ENCODE results near the gene WRNIP1. TPM values are rescaled to one million over a fixed set of nuclear protein-coding genes. Genes with fewer than 3 reads are reported as not detected.

Gene WRNIP1
- total RNA-seq, 2 donors from 2014 or later, result 49.9 to 53.7 TPM

DNA sequence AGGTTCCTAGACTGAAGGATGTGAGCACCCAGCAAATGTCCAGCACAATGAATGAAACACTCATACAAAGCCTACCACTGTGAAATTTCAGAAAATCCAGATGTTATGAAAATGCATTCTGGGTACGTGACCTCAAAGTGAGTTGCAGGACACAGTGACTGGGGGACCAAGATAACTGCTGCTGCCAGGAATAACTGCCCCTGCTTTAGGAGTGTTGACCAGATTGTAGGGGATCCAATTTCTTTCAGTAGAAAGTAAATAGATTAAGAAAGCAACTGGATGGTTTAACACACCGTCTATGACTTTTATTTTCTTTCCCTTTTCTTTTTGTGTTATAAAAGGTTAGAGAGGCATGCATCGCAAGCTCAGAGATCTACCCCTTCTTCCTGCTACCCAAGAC is 44.0 kb upstream of the WRNIP1 start:
- H3K9ac ChIP-seq (ENCODE audit: low read depth in 2 of 2, low read length in 2 of 2), result no peak overlapping the region
- H3K27me3 ChIP-seq, result no peaks in the 10 kb centered on the region
- H3K4me3 ChIP-seq, result no peak overlapping the region
- no peaks in the 10 kb centered on the region for H3K9me3 ChIP-seq
- no peak for DNase-seq
- H3K36me3 ChIP-seq, result no peaks in the 10 kb centered on the region
- no peak overlapping the region for H3K27ac ChIP-seq
- intact Hi-C loops (cut with DNase I), result no loop called here
- no peaks in the 10 kb centered on the region for H3K4me1 ChIP-seq
- TF ChIP-seq CTCF (IDR thresholded peaks at IDR 0.05), result no peak

DNA sequence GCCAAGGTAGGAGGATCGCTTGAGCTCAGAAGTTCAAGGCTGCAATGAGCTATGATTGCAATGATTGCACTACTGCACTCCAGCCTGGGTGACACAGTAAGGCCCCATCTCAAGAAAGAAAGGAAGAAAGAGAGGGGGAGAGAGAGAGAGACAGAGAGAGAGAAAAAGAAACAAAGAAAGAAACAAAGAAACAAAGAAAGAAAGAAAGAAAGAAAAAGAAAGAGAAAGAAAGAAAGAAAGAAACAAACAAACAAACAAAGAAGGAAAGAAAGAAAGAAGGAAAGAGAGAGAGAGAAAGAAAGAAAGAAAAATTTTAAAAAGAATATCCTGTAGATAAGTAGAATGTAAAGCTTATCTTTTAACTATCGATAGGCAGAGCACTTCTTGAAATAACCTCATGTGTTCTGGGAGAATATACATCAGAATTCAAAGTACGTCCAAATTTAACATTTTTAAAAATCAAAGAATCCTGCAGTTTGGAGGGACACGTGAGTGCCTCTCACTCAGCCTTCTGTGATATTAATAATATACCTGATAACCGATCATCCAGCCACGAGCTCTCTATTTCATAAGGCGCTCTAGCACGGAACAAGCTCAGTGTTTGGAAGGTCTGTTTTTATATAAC is 39.7 kb upstream of the WRNIP1 start:
- intact Hi-C loops (cut with DNase I), result no loop called here
- TF ChIP-seq CTCF (IDR thresholded peaks at IDR 0.05), result no peak
- H3K27me3 ChIP-seq, result no peaks in the 10 kb centered on the region
- no peak overlapping the region for H3K4me3 ChIP-seq
- H3K9ac ChIP-seq (ENCODE audit: low read depth in 2 of 2, low read length in 2 of 2), result no peak overlapping the region
- H3K27ac ChIP-seq, result no peak overlapping the region
- no peaks in the 10 kb centered on the region for H3K36me3 ChIP-seq
- no peaks in the 10 kb centered on the region for H3K9me3 ChIP-seq
- no peak for DNase-seq
- H3K4me1 ChIP-seq, result no peaks in the 10 kb centered on the region

DNA sequence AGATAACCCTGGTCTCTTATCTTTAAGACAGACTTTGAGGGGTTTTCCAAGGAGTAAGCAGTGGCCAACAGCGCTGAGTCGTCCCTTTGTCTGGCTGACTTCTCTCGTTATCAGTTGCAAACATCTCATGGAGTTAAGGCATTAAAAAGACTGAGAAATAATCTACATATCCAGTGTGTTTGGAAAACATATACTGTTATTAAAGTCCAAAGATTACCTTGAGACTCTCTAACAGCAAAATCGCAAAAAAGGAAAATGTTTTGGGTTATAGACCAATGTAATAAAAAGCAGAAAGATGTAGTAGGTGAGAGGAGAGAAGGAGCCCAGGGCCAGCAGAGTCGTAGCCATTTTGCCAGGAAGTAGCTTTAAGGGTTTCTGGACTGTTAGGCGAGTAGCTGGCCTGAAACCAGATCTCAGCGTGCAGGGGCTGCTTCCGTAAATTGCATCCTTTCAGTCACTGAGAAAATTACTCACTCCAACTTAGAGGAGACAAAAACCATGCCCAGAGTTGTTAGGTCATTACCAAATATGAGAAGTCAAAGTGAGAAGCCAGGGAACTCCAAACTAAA is 39.1 kb upstream of the WRNIP1 start:
- Histone ChIP-seq H3K4me3 (no peak overlapping the region), H3K27ac (no peak overlapping the region), H3K27me3 (no peaks in the 10 kb centered on the region), H3K9me3 (no peaks in the 10 kb centered on the region), H3K4me1 (no peaks in the 10 kb centered on the region), H3K36me3 (no peaks in the 10 kb centered on the region), H3K9ac (ENCODE audit: low read depth in 2 of 2, low read length in 2 of 2) (no peak overlapping the region)
- intact Hi-C loops (cut with DNase I), result no loop called here
- no peak for DNase-seq
- no peak for TF ChIP-seq CTCF (IDR thresholded peaks at IDR 0.05)

DNA sequence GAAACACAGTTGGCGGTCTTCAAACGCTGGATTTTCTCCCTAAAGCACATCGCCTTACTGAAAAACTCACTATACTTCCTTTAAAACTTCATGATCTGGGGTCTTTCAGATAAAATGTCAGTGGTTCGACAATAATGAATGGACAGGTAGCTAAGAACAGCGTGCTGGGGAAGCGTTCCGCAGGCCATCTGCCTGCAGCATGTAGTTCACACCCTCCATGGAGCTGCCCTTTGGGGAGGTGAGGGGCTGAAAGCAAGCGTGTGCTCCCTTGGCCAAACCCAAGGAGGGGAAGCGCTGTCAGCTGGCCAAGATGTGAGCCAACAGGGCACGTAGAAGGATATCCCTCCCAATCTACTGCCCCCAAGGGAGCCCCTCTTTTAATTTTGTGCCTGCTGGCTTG is 35.3 kb upstream of the WRNIP1 start:
- Histone ChIP-seq H3K4me3 (no peak overlapping the region), H3K27ac (no peak overlapping the region), H3K9me3 (no peaks in the 10 kb centered on the region), H3K36me3 (no peaks in the 10 kb centered on the region), H3K4me1 (no peaks in the 10 kb centered on the region), H3K27me3 (no peaks in the 10 kb centered on the region), H3K9ac (ENCODE audit: low read depth in 2 of 2, low read length in 2 of 2) (no peak overlapping the region)
- no peak for DNase-seq
- intact Hi-C loops (cut with DNase I), result no loop called here
- no peak for TF ChIP-seq CTCF (IDR thresholded peaks at IDR 0.05)

- Histone ChIP-seq H3K27ac (no peak overlapping the region), H3K4me1 (no peaks in the 10 kb centered on the region), H3K4me3 (no peak overlapping the region), H3K27me3 (no peaks in the 10 kb centered on the region), H3K36me3 (no peaks in the 10 kb centered on the region), H3K9ac (ENCODE audit: low read depth in 2 of 2, low read length in 2 of 2) (no peak overlapping the region), H3K9me3 (no peaks in the 10 kb centered on the region)
- no peak for TF ChIP-seq CTCF (IDR thresholded peaks at IDR 0.05)
- no peak for DNase-seq
- intact Hi-C loops (cut with DNase I), result no loop called here
These were observed 34.7 kb upstream of the WRNIP1 start for GRCh38 chr6:2730353-2731107.
